ENCODE results near the gene STK32C.
"Not testable (repeated sequence)": the region's sequence is repeated elsewhere in the genome, so short reads cannot be mapped to it uniquely, and the experiment has no call there.

STK32C gene

GRCh38 chr10:132352462-132353308 lies 44.9 kb upstream of the STK32C start:
- peak; percentile 76 for TF ChIP-seq CTCF (conservative IDR thresholded peaks at IDR 0.05; ENCODE audit: control insufficient read depth, insufficient read depth, low read depth, low read length)
- DNase-seq (ENCODE audit: low read depth) = peak; percentile 55
- not testable (repeated sequence) for H3K4me3 ChIP-seq (ENCODE audit: control insufficient read depth, low read depth, low read length)

GRCh38 chr10:132351611-132352010 lies 43.9 kb upstream of the STK32C start:
- no peak for DNase-seq (ENCODE audit: low read depth)
- H3K4me3 ChIP-seq (ENCODE audit: control insufficient read depth, low read depth, low read length) = no peak overlapping the region
- no peak for TF ChIP-seq CTCF (conservative IDR thresholded peaks at IDR 0.05; ENCODE audit: control insufficient read depth, insufficient read depth, low read depth, low read length)

- no peak for TF ChIP-seq CTCF (conservative IDR thresholded peaks at IDR 0.05; ENCODE audit: control insufficient read depth, insufficient read depth, low read depth, low read length)
- no peak overlapping the region for H3K4me3 ChIP-seq (ENCODE audit: control insufficient read depth, low read depth, low read length)
- DNase-seq (ENCODE audit: low read depth) = no peak
These were observed 43.2 kb upstream of the STK32C start for GRCh38 chr10:132350946-132351345.

DNA sequence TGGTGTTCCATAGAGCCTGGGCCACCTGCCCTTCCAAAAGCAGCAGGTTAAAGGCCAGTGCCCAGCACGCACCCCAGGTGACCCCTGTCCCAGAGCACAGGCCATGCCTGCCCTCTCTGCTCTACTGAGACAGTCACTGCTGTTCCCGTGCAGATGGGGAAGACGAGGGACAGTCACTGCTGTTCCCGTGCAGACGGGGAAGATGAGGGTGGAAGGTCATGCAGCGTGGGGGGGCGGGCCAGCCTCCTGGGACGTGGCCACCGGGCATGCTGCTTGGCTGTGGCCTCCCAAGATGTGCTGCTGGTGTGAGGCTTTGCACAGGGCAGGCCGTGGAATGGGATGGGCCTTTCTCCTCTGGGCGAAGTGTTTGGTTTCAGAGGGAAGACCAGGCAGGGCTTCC lies 42.6 kb upstream of the STK32C start:
- no peak for TF ChIP-seq CTCF (conservative IDR thresholded peaks at IDR 0.05; ENCODE audit: control insufficient read depth, insufficient read depth, low read depth, low read length)
- DNase-seq (ENCODE audit: low read depth) = no peak
- H3K4me3 ChIP-seq (ENCODE audit: control insufficient read depth, low read depth, low read length) = no peak overlapping the region

GRCh38 chr10:132349766-132350165 lies 42.0 kb upstream of the STK32C start:
- no peak overlapping the region for H3K4me3 ChIP-seq (ENCODE audit: control insufficient read depth, low read depth, low read length)
- TF ChIP-seq CTCF (conservative IDR thresholded peaks at IDR 0.05; ENCODE audit: control insufficient read depth, insufficient read depth, low read depth, low read length) = no peak
- DNase-seq (ENCODE audit: low read depth) = no peak

GRCh38 chr10:132347931-132348267 lies 40.1 kb upstream of the STK32C start:
- no peak for TF ChIP-seq CTCF (conservative IDR thresholded peaks at IDR 0.05; ENCODE audit: control insufficient read depth, insufficient read depth, low read depth, low read length)
- H3K4me3 ChIP-seq (ENCODE audit: control insufficient read depth, low read depth, low read length) = no peak overlapping the region
- DNase-seq (ENCODE audit: low read depth) = no peak

All from fibroblast of mammary gland (primary cell).